ENCODE results near the gene NECTIN1.

- TF ChIP-seq, protein P1, sequence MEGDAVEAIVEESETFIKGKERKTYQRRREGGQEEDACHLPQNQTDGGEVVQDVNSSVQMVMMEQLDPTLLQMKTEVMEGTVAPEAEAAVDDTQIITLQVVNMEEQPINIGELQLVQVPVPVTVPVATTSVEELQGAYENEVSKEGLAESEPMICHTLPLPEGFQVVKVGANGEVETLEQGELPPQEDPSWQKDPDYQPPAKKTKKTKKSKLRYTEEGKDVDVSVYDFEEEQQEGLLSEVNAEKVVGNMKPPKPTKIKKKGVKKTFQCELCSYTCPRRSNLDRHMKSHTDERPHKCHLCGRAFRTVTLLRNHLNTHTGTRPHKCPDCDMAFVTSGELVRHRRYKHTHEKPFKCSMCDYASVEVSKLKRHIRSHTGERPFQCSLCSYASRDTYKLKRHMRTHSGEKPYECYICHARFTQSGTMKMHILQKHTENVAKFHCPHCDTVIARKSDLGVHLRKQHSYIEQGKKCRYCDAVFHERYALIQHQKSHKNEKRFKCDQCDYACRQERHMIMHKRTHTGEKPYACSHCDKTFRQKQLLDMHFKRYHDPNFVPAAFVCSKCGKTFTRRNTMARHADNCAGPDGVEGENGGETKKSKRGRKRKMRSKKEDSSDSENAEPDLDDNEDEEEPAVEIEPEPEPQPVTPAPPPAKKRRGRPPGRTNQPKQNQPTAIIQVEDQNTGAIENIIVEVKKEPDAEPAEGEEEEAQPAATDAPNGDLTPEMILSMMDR (IDR thresholded peaks at IDR 0.05; ENCODE audit: low read depth, low read length): no peak
- TF ChIP-seq POLR2A (IDR thresholded peaks at IDR 0.05; ENCODE audit: extremely low read depth, insufficient read length) (no peak), MYC (IDR thresholded peaks at IDR 0.05; ENCODE audit: low read depth, low read length) (no peak)
Observed at GRCh38 chr11:119737366-119738058, 8.5 kb upstream of the NECTIN1 start.
